Activated CD8-positive, alpha-beta memory T cell treated with anti-CD3 and anti-CD28 coated beads for 24 hours (primary cell): ENCODE measurements around the gene IQCE.
"Not testable (repeated sequence)": the region's sequence is repeated elsewhere in the genome, so short reads cannot be mapped to it uniquely, and the experiment has no call there.

Experiments used
- DNase-seq: peaks from one replicate; pipeline ENCODE4 v3.0.0-alpha.2; 2020

Gene IQCE

GRCh38 chr7:2582006-2582735 lies 23.4 kb downstream of the IQCE start:
- DNase-seq, result no peak

GRCh38 chr7:2583798-2584580 lies 25.2 kb downstream of the IQCE start:
- DNase-seq, result no peak

- no peak for DNase-seq
Observed at GRCh38 chr7:2585446-2585845, 26.7 kb downstream of the IQCE start.

GRCh38 chr7:2586326-2587020 lies 27.7 kb downstream of the IQCE start:
- no peak for DNase-seq

- DNase-seq, result no peak
Observed at GRCh38 chr7:2587134-2587533, 28.4 kb downstream of the IQCE start.

- DNase-seq, result no peak
Observed at GRCh38 chr7:2587778-2588177, 29.0 kb downstream of the IQCE start.

- no peak for DNase-seq
Observed at GRCh38 chr7:2589341-2589740, 30.6 kb downstream of the IQCE start.

GRCh38 chr7:2589941-2590340 lies 31.2 kb downstream of the IQCE start:
- DNase-seq, result not testable (repeated sequence)

- DNase-seq, result no peak
Observed at GRCh38 chr7:2592375-2592865, 33.6 kb downstream of the IQCE start.

- no peak for DNase-seq
Observed at GRCh38 chr7:2593036-2593727, 34.4 kb downstream of the IQCE start.

GRCh38 chr7:2594599-2594998 lies 35.8 kb downstream of the IQCE start:
- DNase-seq, result no peak

- no peak for DNase-seq
Observed at GRCh38 chr7:2595258-2595860, 36.6 kb downstream of the IQCE start.

- DNase-seq, result no peak
Observed at GRCh38 chr7:2596464-2597272, 37.9 kb downstream of the IQCE start.

- DNase-seq, result no peak
Observed at GRCh38 chr7:2597273-2597640, 38.5 kb downstream of the IQCE start.

GRCh38 chr7:2598154-2598823 lies 39.5 kb downstream of the IQCE start:
- DNase-seq, result no peak

- DNase-seq, result no peak
Observed at GRCh38 chr7:2601065-2601464, 42.3 kb downstream of the IQCE start.

- no peak for DNase-seq
Observed at GRCh38 chr7:2601907-2602306, 43.1 kb downstream of the IQCE start.

- no peak for DNase-seq
Observed at GRCh38 chr7:2602406-2603043, 43.7 kb downstream of the IQCE start.

GRCh38 chr7:2603044-2603965 lies 44.5 kb downstream of the IQCE start:
- no peak for DNase-seq
